ENCODE results near the gene ZDHHC24.

- no peak for TF ChIP-seq CTCF (IDR thresholded peaks at IDR 0.05; ENCODE audit: poor library complexity, severe bottlenecking)
- TF ChIP-seq EZH2 (IDR thresholded peaks at IDR 0.05; ENCODE audit: borderline replicate concordance, insufficient read depth, low read length, poor library complexity, severe bottlenecking) = no peak
- TF ChIP-seq POLR2AphosphoS5 (IDR thresholded peaks at IDR 0.05) = no peak
These were observed 21.9 kb upstream of the ZDHHC24 start for GRCh38 chr11:66567787-66568123.
